HepG2 (cell line): ENCODE measurements around the gene TLE1. TPM values are rescaled to one million over a fixed set of nuclear protein-coding genes. Genes with fewer than 3 reads are reported as not detected.
A peak's percentile ranks its signal among the peaks of the same experiment; 100 is the strongest.

Experiments
- ATAC-seq: fragments of 200-7000 bp; cut with Tn5 transposase; 3 replicates; pipeline ENCODE4 v1.9.1; 2020; ENCODE audit warnings: mild to moderate bottlenecking, moderate library complexity
- BruUV-seq: library from RNA; stranded (reverse); fragments of 400-500 nt; replicated peaks from 2 replicates; lab custom pipeline; 2021; lab: Mats Ljungman, UMichigan
- CTCF ChIA-PET: fragments of 300-600 bp; formaldehyde crosslinking; extraction: SDS; loops from one replicate; lab custom pipeline; 2021; ENCODE audit warnings: low total read pairs, inconsistent platforms, low intra/inter-chr PET ratio; lab: Yijun Ruan, JAX
- POLR2A ChIA-PET: fragments of 350-600 bp; sonication (Branson Sonifier 250); formaldehyde crosslinking; loops from one replicate; lab custom pipeline; 2020; ENCODE audit warnings: antibody characterized with exemption, inconsistent platforms; lab: Yijun Ruan, JAX
- DNase-seq: peaks from one replicate; pipeline ENCODE4 v3.0.0-alpha.2; 2015; ENCODE audit warnings: low spot score
- FAIRE-seq: peaks from 3 replicates; lab custom pipeline; 2011; peaks lifted over from hg19 to GRCh38; lab: Jason Lieb, UNC
- H2AFZ ChIP-seq: one replicate; pipeline ENCODE4 v1.6.1; 2011; ENCODE audit warnings: low read length, inconsistent platforms
- H3K27ac ChIP-seq: fragments of 300-600 bp; 3 replicates; pipeline ENCODE4 v1.8.0; 2011; ENCODE audit warnings: mixed run types, mild to moderate bottlenecking, mixed read lengths, low read length, inconsistent platforms; ENCODE audit not compliant: insufficient read depth; ENCODE audit errors: extremely low read length
- H3K27me3 ChIP-seq, 2 experiments: fragments of 200-600 bp in 1 of 2; 2 replicates in 1 of 2; 3 replicates in 1 of 2; pipeline versions ENCODE4 v1.6.0 to v1.8.0; 2011; ENCODE audit warnings: low read length in 2 of 2, mild to moderate bottlenecking in 2 of 2, moderate library complexity in 2 of 2, inconsistent platforms in 1 of 2; ENCODE audit not compliant: insufficient read depth in 2 of 2, control insufficient read depth in 1 of 2
- H3K36me3 ChIP-seq, 2 experiments: fragments of 200-600 bp in 1 of 2; replicated peaks in 1 of 2; 2 replicates in 1 of 2; 3 replicates in 1 of 2; pipeline versions ENCODE4 v1.5.1 to v1.8.0; 2011; ENCODE audit warnings: low read length in 2 of 2, inconsistent platforms in 1 of 2; ENCODE audit not compliant: insufficient read depth in 2 of 2, control insufficient read depth in 1 of 2
- H3K4me1 ChIP-seq: 2 replicates; pipeline ENCODE4 v1.5.1; 2012; ENCODE audit warnings: low read length, inconsistent platforms; ENCODE audit not compliant: insufficient read depth
- H3K4me2 ChIP-seq: 2 replicates; pipeline ENCODE4 v1.6.0; 2011; ENCODE audit warnings: low read depth, low read length, inconsistent platforms
- H3K4me3 ChIP-seq, 3 experiments: fragments of 200-600 bp in 1 of 3; sonication (generic), shearing (Covaris generic) in 1 of 3; replicated peaks in 1 of 3; 2 replicates each; pipeline ENCODE4 v1.5.1; 2011 to 2016; ENCODE audit warnings: low read length in 3 of 3, inconsistent platforms in 2 of 3, low read depth in 2 of 3, mild to moderate bottlenecking in 2 of 3, control low read depth in 1 of 3, mixed read lengths in 1 of 3; ENCODE audit not compliant: insufficient read depth in 1 of 3
- H3K79me2 ChIP-seq: one replicate; pipeline ENCODE4 v1.6.1; 2011; ENCODE audit warnings: low read length, inconsistent platforms; ENCODE audit not compliant: insufficient read depth
- H3K9ac ChIP-seq: 2 replicates; pipeline ENCODE4 v1.6.0; 2011; ENCODE audit warnings: mild to moderate bottlenecking, low read depth, low read length, inconsistent platforms; ENCODE audit not compliant: insufficient read depth
- H3K9me3 ChIP-seq: 2 replicates; pipeline ENCODE4 v1.5.1; 2012; ENCODE audit warnings: mild to moderate bottlenecking, low read length
- H4K20me1 ChIP-seq: 2 replicates; pipeline ENCODE4 v1.6.0; 2011; ENCODE audit warnings: inconsistent platforms, mild to moderate bottlenecking, low read length, moderate library complexity; ENCODE audit not compliant: insufficient read depth
- DNMT1 ChIP-seq: sonication (generic); formaldehyde crosslinking; IDR thresholded peaks from 2 replicates; pipeline ENCODE4 v1.5.1; 2020; ENCODE audit warnings: mild to moderate bottlenecking, missing genetic modification reagents
- FOXA3 ChIP-seq: IDR thresholded peaks from 2 replicates; pipeline ENCODE4 v1.6.1; 2016; ENCODE audit warnings: missing genetic modification reagents, missing compliant biosample characterization
- FOXJ3 ChIP-seq: sonication (generic); formaldehyde crosslinking; IDR thresholded peaks from 2 replicates; pipeline ENCODE4 v1.4.0; 2020; ENCODE audit warnings: missing genetic modification reagents, mild to moderate bottlenecking, borderline replicate concordance
- GABPB1 ChIP-seq: IDR thresholded peaks from 2 replicates; pipeline ENCODE4 v1.6.1; 2016; ENCODE audit warnings: mild to moderate bottlenecking, missing genetic modification reagents, moderate library complexity, missing compliant biosample characterization
- HDAC2 ChIP-seq: sonication (generic); formaldehyde crosslinking; IDR thresholded peaks from 2 replicates; pipeline ENCODE4 v1.4.0; 2020; ENCODE audit warnings: missing genetic modification reagents
- HIC2 ChIP-seq: sonication (generic); formaldehyde crosslinking; IDR thresholded peaks from 2 replicates; pipeline ENCODE4 v1.9.0; 2022; ENCODE audit warnings: low read depth, missing genetic modification reagents
- KDM1A ChIP-seq: IDR thresholded peaks from 2 replicates; pipeline ENCODE4 v1.6.1; 2016; ENCODE audit warnings: missing compliant biosample characterization
- KLF12 ChIP-seq: sonication (generic); formaldehyde crosslinking; IDR thresholded peaks from 2 replicates; pipeline ENCODE4 v1.4.0; 2020; ENCODE audit warnings: missing genetic modification reagents, borderline replicate concordance
- MEIS1 ChIP-seq: sonication (generic); formaldehyde crosslinking; IDR thresholded peaks from 2 replicates; pipeline ENCODE4 v1.9.0; 2021; ENCODE audit warnings: mild to moderate bottlenecking, missing genetic modification reagents, moderate library complexity, borderline replicate concordance
- NFKB2 ChIP-seq: sonication (generic); formaldehyde crosslinking; IDR thresholded peaks from 2 replicates; pipeline ENCODE4 v1.4.0; 2020; ENCODE audit warnings: missing genetic modification reagents, borderline replicate concordance
- PRPF4 ChIP-seq: fragments of 200-400 bp; formaldehyde crosslinking; IDR thresholded peaks from 2 replicates; pipeline ENCODE4 v1.6.1; 2016; ENCODE audit warnings: low read length, low read depth; ENCODE audit not compliant: poor library complexity, severe bottlenecking
- ZNF251 ChIP-seq: sonication (generic); formaldehyde crosslinking; IDR thresholded peaks from 2 replicates; pipeline ENCODE4 v1.9.0; 2021; ENCODE audit warnings: mild to moderate bottlenecking, missing genetic modification reagents
- ZNF430 ChIP-seq: sonication (generic); formaldehyde crosslinking; IDR thresholded peaks from 2 replicates; pipeline ENCODE4 v1.9.0; 2021; ENCODE audit warnings: mild to moderate bottlenecking, missing genetic modification reagents
- ZNF558 ChIP-seq: sonication (generic); formaldehyde crosslinking; IDR thresholded peaks from 2 replicates; pipeline ENCODE4 v1.9.0; 2022; ENCODE audit warnings: mild to moderate bottlenecking, missing genetic modification reagents, borderline replicate concordance
- ZNF724P ChIP-seq: sonication (generic); formaldehyde crosslinking; IDR thresholded peaks from 2 replicates; pipeline ENCODE4 v1.8.0; 2022; ENCODE audit warnings: missing genetic modification reagents, borderline replicate concordance
- ZNF850 ChIP-seq: sonication (generic); formaldehyde crosslinking; conservative IDR thresholded peaks from 2 replicates; pipeline ENCODE4 v1.9.0; 2021; ENCODE audit warnings: mild to moderate bottlenecking, missing genetic modification reagents
- ZSCAN9 ChIP-seq: IDR thresholded peaks from 2 replicates; pipeline ENCODE4 v1.6.1; 2016; ENCODE audit warnings: borderline replicate concordance
- ZUFSP ChIP-seq: sonication (generic); formaldehyde crosslinking; IDR thresholded peaks from 2 replicates; pipeline ENCODE4 v1.9.0; 2021; ENCODE audit warnings: missing genetic modification reagents, mild to moderate bottlenecking, borderline replicate concordance
- WGBS: methylation state at CpG from one replicate; pipeline ENCODE4 v1.1.6; 2017; ENCODE audit warnings: low lambda C conversion rate; 5-methylcytosine and 5-hydroxymethylcytosine counted together
- in situ Hi-C: cut with HindIII; loops from 2 replicates; pipeline ENCODE4 v1.10.0; 2017; ENCODE audit warnings: low pct_unique_long_range_greater_than_20kb; ENCODE audit not compliant: extremely low pct_ligation_motif_present
- intact Hi-C: fragments of 100-400 bp; cut with micrococcal nuclease; formaldehyde crosslinking; loops from one replicate; pipeline ENCODE4 v1.10.0; 2022; ENCODE audit not compliant: unreplicated experiment
- polyA plus RNA-seq, 8 experiments: library from polyadenylated mRNA; depleted of rRNA in 3 of 8; stranded (reverse) in 7 of 8; unstranded in 1 of 8; fragments of >200 nt; fragmentation: Illumina TruSeq in 4 of 8; extraction: Trizol in 4 of 8; gene quantifications; 2 replicates each; pipeline versions ENCODE4 v1.2.1 to v1.2.3, GENCODE V29; 2011 to 2016; ENCODE audit warnings: low read depth in 4 of 8, missing spikeins in 1 of 8, mixed read lengths in 1 of 8; ENCODE audit not compliant: insufficient read depth in 1 of 8
- total RNA-seq, 5 experiments: library from RNA; depleted of rRNA; stranded (reverse); fragments of >200 nt; fragmentation: Illumina TruSeq; extraction: Trizol; gene quantifications; 2 replicates each; pipeline ENCODE4 v1.2.3, GENCODE V29; 2016; ENCODE audit warnings: low read depth in 1 of 5

The TLE1 gene
- total and polyA plus RNA-seq, 2 of the 13 experiments (the other 11 are each of a cell fraction or from before 2014, with no cell fraction given), result 35.9 to 109 TPM

DNA sequence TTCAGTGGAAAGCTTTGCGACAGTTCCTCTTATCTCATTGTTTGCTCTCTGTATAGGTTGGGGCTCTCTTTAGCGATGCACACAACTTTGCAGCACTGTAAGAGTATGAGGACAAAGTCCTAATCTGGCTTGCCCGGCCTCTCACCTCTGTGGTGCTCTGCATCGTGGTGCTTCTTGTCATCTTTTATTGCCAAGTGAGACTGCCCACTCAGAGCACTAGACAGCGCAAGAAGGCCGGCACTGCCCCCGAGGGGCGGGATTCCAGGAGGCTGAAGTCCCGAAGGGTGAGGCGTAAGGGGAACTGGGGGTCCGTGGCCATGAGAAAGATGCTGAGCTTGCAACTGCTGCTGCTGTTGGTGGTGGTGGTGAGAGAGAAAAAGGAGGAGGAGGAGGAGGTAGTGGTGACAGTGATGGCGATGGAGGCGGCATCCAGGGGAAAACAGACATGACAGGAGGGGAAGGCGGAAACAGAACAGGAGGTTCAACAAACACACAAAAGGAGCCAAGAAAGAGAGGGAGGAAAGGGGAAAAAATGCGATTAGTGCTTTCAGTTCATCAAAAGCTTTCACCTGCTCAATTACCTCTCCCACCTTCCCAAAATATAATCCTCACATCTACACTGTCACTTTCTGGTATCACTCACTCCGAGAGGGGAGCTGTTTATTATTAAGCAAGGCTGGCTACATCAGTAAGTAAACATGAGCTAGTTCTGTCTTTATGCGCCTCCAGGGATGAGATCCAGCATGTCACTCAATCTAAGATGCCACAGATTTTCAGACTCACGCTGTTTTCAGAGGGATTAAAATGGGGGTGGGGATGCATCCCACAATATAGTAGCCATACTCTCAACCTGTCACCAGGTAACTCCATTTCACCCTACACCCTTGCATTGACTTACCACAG, 55.1 kb downstream of the TLE1 start:
- Histone ChIP-seq H3K4me2 (peak overlapping the region; percentile 65), H4K20me1 (peaks cover 29% of the 10 kb centered on the region), H3K9ac (no peak overlapping the region), H3K79me2 (peaks cover 18% of the 10 kb centered on the region), H3K4me3 (peak overlapping the region in 1 of 3 experiments; percentile 19; a peak in 2 of 6 replicates), H2AFZ (no peak overlapping the region), H3K27me3 (no peaks in the 10 kb centered on the region), H3K36me3 (peaks cover 6 to 33% of the 10 kb centered on the region in 2 experiments), H3K27ac (peak overlapping the region; percentile 70), H3K4me1 (peaks cover 81% of the 10 kb centered on the region), H3K9me3 (no peaks in the 10 kb centered on the region)
- 9% methylated on average over 18 of the region's 18 CpGs for WGBS
- FAIRE-seq (peak; percentile 93), DNase-seq (peak; percentile 94), ATAC-seq (peak; percentile 97)
- no TSS peak for BruUV-seq
- intact Hi-C loops (loop anchor here (1.0 to 5.0 kb wide), 4 partner anchors 46 to 968 kb away; no protein-coding TSS in a partner anchor), in situ Hi-C loops (no loop called here)
- ChIA-PET POLR2A (interaction anchor here (1.7 to 2.3 kb wide), 2 partner anchors 46 to 52 kb away, joined by 6 to 14 read pairs; no protein-coding TSS in a partner anchor), CTCF (interaction anchor here (0.6 kb wide), 1 partner anchor 38 kb away, joined by 3 read pairs; no protein-coding TSS in a partner anchor)
- TF ChIP-seq ZUFSP (CRISPR knock-in tag), result no peak
- TF ChIP-seq HIC2 (CRISPR knock-in tag), result 0 out of 2 replicates have a peak, but pooled peaks have one; percentile 3
- TF ChIP-seq ZNF558, result no peak
- 0 out of 2 replicates have a peak, but pooled peaks have one; percentile 19 for TF ChIP-seq ZSCAN9
- peak; percentile 74 for TF ChIP-seq HDAC2 (CRISPR knock-in tag)
- 0 out of 2 replicates have a peak, but pooled peaks have one; percentile 51 for TF ChIP-seq ZNF430 (CRISPR knock-in tag)
- TF ChIP-seq GABPB1 (CRISPR knock-in tag), result no peak
- TF ChIP-seq FOXA3 (CRISPR knock-in tag), result peak; percentile 63
- no peak for TF ChIP-seq ZNF850 (CRISPR knock-in tag)
- TF ChIP-seq KDM1A (CRISPR knock-in tag), result peak; percentile 57; the same call in 1 of the 2 replicates
- TF ChIP-seq PRPF4, result no peak
- no peak for TF ChIP-seq DNMT1 (CRISPR knock-in tag)
- TF ChIP-seq ZNF724P (CRISPR knock-in tag), result no peak
- no peak for TF ChIP-seq FOXJ3 (CRISPR knock-in tag)
- TF ChIP-seq ZNF251, result no peak
- TF ChIP-seq MEIS1 (CRISPR knock-in tag), result no peak
- peak; percentile 42; the same call in 1 of the 2 replicates for TF ChIP-seq NFKB2 (CRISPR knock-in tag)
- TF ChIP-seq KLF12 (CRISPR knock-in tag), result no peak
